ENCODE results near the gene AGAP1. TPM values are rescaled to one million over a fixed set of nuclear protein-coding genes. Genes with fewer than 3 reads are reported as not detected.

AGAP1 gene
- total and polyA plus RNA-seq, 2 donors (not counting 3 experiments of a cell fraction or from before 2014, with no cell fraction given) = 10.2 to 20.9 TPM

DNA sequence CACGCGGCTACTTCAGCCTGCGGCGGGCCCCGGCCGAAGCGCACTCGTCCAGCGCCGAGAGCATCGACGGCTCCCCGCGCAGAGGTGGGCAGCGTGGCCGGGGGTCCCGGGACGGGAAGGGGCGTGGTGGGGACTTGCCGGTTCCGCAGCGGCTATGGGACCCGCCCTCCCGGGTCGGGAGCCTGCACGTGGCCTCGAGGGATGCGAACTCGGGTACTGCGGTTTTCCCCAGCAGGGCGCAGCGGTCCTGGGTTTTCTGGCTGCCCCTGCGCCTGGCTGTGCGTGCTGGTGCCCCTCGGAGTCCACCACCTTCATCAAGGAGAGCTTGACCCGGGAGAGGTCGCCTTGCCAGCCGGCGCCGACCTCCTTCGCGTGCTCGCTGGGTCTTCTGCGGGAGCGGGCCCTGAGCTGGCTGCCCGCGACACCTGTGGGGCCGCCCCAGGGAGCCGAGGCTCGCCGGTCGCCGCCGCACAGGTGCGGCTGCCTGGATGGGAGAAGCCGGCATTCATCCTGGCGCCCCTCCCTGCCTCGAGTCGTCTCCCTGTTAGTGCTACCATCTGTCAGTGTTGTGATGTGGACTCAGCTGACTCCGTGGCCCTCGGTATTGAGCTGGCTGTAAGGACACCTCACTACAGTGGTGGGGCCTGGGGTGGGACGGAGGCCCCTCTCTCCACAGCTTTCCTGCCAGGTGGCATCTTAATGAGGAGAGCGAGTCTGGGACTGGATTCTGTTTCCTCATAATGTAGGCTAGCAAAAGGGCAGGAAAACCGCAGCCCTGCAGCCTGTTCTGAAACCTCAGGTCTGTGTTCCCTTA, 177.3 kb downstream of the AGAP1 start:
- intact Hi-C loops (cut with micrococcal nuclease) (loop anchor here (1.0 to 10.0 kb wide), 5 partner anchors 76 to 536 kb away; partner anchors contain the start of gene AGAP1), dilution Hi-C loops (cut with MboI; ENCODE audit: extremely low pct_ligation_motif_present, low sequenced_read_pairs) (no loop called here)
- peaks cover 14 to 18% of the 10 kb centered on the region in 2 experiments for H3K27me3 ChIP-seq (ENCODE audit: control insufficient read depth in 2 of 2, insufficient read depth in 2 of 2, low read length in 2 of 2)
- ChIA-PET POLR2A (no interaction called here), CTCF (interaction anchor here (1.0 to 3.5 kb wide), 7 partner anchors 27 to 554 kb away, joined by 3 to 22 read pairs (median 4); no protein-coding TSS in a partner anchor)
- DNase-seq (ENCODE audit: low read depth, low spot score) = no peak
- no peaks in the 10 kb centered on the region for H4K20me1 ChIP-seq (replicated peaks; ENCODE audit: control insufficient read depth, extremely low read depth, insufficient read depth, low read length)
- no peaks in the 10 kb centered on the region for H3K79me2 ChIP-seq (ENCODE audit: control insufficient read depth, insufficient read depth, low read length)
- no peaks in the 10 kb centered on the region for H3K9me1 ChIP-seq (replicated peaks; ENCODE audit: control insufficient read depth, extremely low read depth, insufficient read depth, low read length)
- TF ChIP-seq POLR2AphosphoS5 (IDR thresholded peaks at IDR 0.05; ENCODE audit: insufficient read depth, low read depth, low read length) (no peak), GATA2 (IDR thresholded peaks at IDR 0.05; ENCODE audit: insufficient read depth, insufficient read length, low read depth, low read length) (no peak), POLR2A (IDR thresholded peaks at IDR 0.05; ENCODE audit: low read depth, low read length) (no peak), MYC (IDR thresholded peaks at IDR 0.05; ENCODE audit: low read depth, low read length) (no peak), JUN (IDR thresholded peaks at IDR 0.05; ENCODE audit: borderline replicate concordance, insufficient read depth, insufficient read length, low read depth) (no peak), EZH2 (IDR thresholded peaks at IDR 0.05; ENCODE audit: borderline replicate concordance, low read depth, low read length, severe bottlenecking) (no peak), FOS (IDR thresholded peaks at IDR 0.05; ENCODE audit: borderline replicate concordance, insufficient read depth, low read length) (no peak)
- TF ChIP-seq, protein P1, sequence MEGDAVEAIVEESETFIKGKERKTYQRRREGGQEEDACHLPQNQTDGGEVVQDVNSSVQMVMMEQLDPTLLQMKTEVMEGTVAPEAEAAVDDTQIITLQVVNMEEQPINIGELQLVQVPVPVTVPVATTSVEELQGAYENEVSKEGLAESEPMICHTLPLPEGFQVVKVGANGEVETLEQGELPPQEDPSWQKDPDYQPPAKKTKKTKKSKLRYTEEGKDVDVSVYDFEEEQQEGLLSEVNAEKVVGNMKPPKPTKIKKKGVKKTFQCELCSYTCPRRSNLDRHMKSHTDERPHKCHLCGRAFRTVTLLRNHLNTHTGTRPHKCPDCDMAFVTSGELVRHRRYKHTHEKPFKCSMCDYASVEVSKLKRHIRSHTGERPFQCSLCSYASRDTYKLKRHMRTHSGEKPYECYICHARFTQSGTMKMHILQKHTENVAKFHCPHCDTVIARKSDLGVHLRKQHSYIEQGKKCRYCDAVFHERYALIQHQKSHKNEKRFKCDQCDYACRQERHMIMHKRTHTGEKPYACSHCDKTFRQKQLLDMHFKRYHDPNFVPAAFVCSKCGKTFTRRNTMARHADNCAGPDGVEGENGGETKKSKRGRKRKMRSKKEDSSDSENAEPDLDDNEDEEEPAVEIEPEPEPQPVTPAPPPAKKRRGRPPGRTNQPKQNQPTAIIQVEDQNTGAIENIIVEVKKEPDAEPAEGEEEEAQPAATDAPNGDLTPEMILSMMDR (IDR thresholded peaks at IDR 0.05; ENCODE audit: extremely low read depth in 1 of 2, insufficient read depth in 1 of 2, low read depth in 1 of 2, low read length in 2 of 2) = no peak
- TF ChIP-seq, protein P2, sequence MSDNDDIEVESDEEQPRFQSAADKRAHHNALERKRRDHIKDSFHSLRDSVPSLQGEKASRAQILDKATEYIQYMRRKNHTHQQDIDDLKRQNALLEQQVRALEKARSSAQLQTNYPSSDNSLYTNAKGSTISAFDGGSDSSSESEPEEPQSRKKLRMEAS (IDR thresholded peaks at IDR 0.05; ENCODE audit: insufficient read depth, insufficient read length) = no peak
- no TSS peak for BruUV-seq (replicated peaks)
- H3K4me3 ChIP-seq (replicated peaks in 1 of 3; ENCODE audit: insufficient read depth in 1 of 3, low read depth in 1 of 3, low read length in 3 of 3) = no peak overlapping the region
- FAIRE-seq = no peak
- no peak overlapping the region for H3K27ac ChIP-seq (ENCODE audit: insufficient read depth, low read depth, low read length)
- H3K9ac ChIP-seq (replicated peaks; ENCODE audit: extremely low read depth, insufficient read depth, low read length) = no peak overlapping the region
- H3K36me3 ChIP-seq (ENCODE audit: control insufficient read depth in 2 of 2, extremely low read depth in 1 of 2, insufficient read depth in 2 of 2, low read length in 2 of 2) = no peaks in the 10 kb centered on the region
- H3K4me1 ChIP-seq (ENCODE audit: control insufficient read depth, extremely low read depth, insufficient read depth, low read length) = peaks cover 2% of the 10 kb centered on the region
- no peak overlapping the region for H3K4me2 ChIP-seq (ENCODE audit: insufficient read depth, low read length)
- H2AFZ ChIP-seq (ENCODE audit: low read depth, low read length) = no peak overlapping the region
- no peaks in the 10 kb centered on the region for H3K9me3 ChIP-seq (replicated peaks; ENCODE audit: control insufficient read depth, insufficient read depth, low read length)

Measured in endothelial cell of umbilical vein (primary cell).